HG03442 (cell line): ENCODE data around the gene OR6V1.
"Not testable (repeated sequence)": the region's sequence is repeated elsewhere in the genome, so short reads cannot be mapped to it uniquely, and the experiment has no call there.

Experiments used
- ATAC-seq: cut with Tn5 transposase; IDR thresholded peaks from one replicate; pipeline ENCODE4 v1.9.1; 2021; ENCODE audit warnings: mild to moderate bottlenecking, moderate library complexity; ENCODE audit not compliant: unreplicated experiment

OR6V1 gene

GRCh38 chr7:143042159-143042789, 9.9 kb upstream of the OR6V1 start:
- ATAC-seq: no peak

GRCh38 chr7:143042790-143043271, 9.3 kb upstream of the OR6V1 start:
- ATAC-seq: no peak

GRCh38 chr7:143043391-143043790, 8.8 kb upstream of the OR6V1 start:
- no peak for ATAC-seq

- ATAC-seq: no peak
Measured at GRCh38 chr7:143046426-143046851, 5.7 kb upstream of the OR6V1 start.

- ATAC-seq: no peak
Measured at GRCh38 chr7:143047326-143047725, 4.8 kb upstream of the OR6V1 start.

- ATAC-seq: no peak
Measured at GRCh38 chr7:143048827-143049226, 3.3 kb upstream of the OR6V1 start.

- ATAC-seq: no peak
Measured at GRCh38 chr7:143049362-143049761, 2.8 kb upstream of the OR6V1 start.

- ATAC-seq: no peak
Measured at GRCh38 chr7:143050931-143051330, 1.2 kb upstream of the OR6V1 start.

- no peak for ATAC-seq
Measured at GRCh38 chr7:143054621-143055020, 2.5 kb downstream of the OR6V1 start.

- ATAC-seq: no peak
Measured at GRCh38 chr7:143055754-143056153, 3.6 kb downstream of the OR6V1 start.

GRCh38 chr7:143063741-143064140, 11.6 kb downstream of the OR6V1 start:
- no peak for ATAC-seq

- no peak for ATAC-seq
Measured at GRCh38 chr7:143068446-143068845, 16.3 kb downstream of the OR6V1 start.

GRCh38 chr7:143069912-143070500, 17.9 kb downstream of the OR6V1 start:
- ATAC-seq: no peak

GRCh38 chr7:143073556-143073955, 21.4 kb downstream of the OR6V1 start:
- ATAC-seq: no peak

GRCh38 chr7:143074141-143074540, 22.0 kb downstream of the OR6V1 start:
- ATAC-seq: no peak

GRCh38 chr7:143085109-143085508, 33.0 kb downstream of the OR6V1 start:
- no peak for ATAC-seq

- not testable (repeated sequence) for ATAC-seq
Measured at GRCh38 chr7:143085610-143086009, 33.5 kb downstream of the OR6V1 start.

- not testable (repeated sequence) for ATAC-seq
Measured at GRCh38 chr7:143088549-143089231, 36.5 kb downstream of the OR6V1 start.

- no peak for ATAC-seq
Measured at GRCh38 chr7:143096146-143096545, 44.0 kb downstream of the OR6V1 start.

- ATAC-seq: not testable (repeated sequence)
Measured at GRCh38 chr7:143099579-143099978, 47.4 kb downstream of the OR6V1 start.
